NAMALWA (cell line): ENCODE results near the gene AUTS2.

ENCODE experiments used
- DNase-seq: peaks from one replicate; pipeline ENCODE4 v3.0.0-alpha.2; 2015; ENCODE audit warnings: low spot score

The AUTS2 gene

DNA sequence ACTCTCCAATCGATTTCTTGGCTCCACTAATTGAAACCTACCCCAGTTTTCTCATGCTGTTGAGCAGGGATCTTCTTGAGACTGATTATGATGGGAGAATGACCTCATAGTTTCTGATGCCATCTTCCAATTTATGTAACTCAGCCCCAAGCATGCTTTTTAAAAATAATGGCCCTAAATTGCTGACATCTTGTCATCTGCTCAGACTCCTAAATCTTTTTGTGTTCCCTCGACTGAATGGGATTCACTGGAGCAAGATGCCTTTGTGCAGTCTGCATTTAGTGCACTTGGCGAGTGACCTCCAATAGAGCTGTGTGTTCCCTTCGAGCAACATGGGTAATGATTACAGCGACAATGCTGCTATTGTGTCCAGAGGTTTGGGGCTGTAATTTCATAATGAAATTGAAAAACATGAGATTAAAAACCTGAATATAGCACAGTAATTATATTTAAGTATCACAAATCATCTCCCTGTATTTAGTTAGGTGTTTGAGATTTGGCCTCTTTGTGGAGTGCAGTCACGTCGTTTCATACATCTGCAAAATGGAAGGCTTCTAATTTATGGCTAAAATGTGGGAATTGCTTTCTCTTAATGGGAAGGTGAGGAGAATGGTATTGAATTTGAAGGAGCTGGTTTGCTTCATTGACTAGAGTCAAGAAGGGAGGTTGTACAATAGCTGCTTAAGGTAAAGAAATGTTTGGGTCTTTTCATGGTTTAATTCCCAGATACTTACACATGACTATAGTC is 192.9 kb downstream of the AUTS2 start:
- DNase-seq, result no peak

DNA sequence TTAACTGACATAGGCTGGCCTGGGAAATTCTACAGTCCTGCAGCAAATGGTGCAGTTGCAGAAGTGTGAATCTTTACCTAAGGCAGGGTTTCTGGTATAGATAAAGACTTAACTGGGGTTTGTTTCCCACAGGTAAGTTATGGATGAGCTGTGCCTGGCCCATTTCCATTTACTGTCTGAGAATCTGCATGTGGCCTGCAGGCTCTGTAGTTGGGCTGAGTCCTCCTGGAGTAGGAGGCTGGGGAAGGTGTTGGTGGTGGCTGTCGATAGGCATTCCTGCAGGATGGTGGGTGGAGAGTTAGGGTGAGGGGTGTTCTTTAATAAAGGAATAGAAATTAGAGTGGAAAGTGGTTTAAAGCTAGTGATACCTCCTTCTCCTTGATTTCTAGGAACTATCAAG is 193.5 kb downstream of the AUTS2 start:
- no peak for DNase-seq

GRCh38 chr7:69795932-69796331 is 197.7 kb downstream of the AUTS2 start:
- no peak for DNase-seq

GRCh38 chr7:69796416-69796815 is 198.1 kb downstream of the AUTS2 start:
- no peak for DNase-seq

- DNase-seq, result peak; percentile 51
Observed at GRCh38 chr7:69799048-69799697, 200.9 kb downstream of the AUTS2 start.

DNA sequence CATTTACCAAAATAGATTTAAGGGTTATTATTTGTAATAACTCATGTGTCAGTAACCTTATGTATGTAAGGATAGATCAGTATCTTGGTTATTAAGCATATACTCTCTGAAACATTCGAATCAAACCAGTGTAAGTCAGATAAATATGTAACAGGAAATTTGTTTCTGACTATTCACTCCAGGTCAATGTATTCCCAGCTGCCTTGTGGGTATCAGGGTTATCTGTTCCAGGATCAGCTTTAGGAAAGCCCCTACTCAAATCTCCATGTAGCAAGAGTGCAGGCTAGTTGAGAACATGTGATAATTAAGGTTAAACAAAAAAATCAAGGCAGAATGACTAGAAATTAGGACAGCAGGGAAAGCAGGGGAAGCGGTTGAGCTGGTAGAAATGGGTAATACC is 201.7 kb downstream of the AUTS2 start:
- no peak for DNase-seq

GRCh38 chr7:69800495-69800894 is 202.2 kb downstream of the AUTS2 start:
- no peak for DNase-seq

GRCh38 chr7:69801729-69802682 is 203.7 kb downstream of the AUTS2 start:
- no peak for DNase-seq

GRCh38 chr7:69803699-69804516 is 205.6 kb downstream of the AUTS2 start:
- DNase-seq, result no peak

DNA sequence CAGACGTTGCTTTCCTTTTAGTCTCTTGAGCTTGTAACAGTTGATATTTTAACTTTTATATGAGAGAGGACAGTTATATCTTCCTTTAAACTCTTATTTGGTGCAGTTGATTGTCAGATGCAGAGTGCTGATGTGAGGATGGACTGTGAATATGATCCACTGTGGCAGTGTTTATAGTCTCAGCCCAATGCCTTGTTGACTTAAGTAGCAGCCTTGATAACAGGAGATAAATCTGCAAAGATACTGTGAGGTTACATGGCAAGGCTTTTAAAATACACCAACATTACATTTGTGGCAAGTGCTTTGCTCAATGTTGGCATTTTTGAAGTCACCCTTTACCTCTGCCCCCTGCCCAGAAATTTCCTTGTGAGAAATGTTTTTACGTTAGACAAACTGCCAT is 206.7 kb downstream of the AUTS2 start:
- no peak for DNase-seq

- DNase-seq, result no peak
Observed at GRCh38 chr7:69808391-69808790, 210.1 kb downstream of the AUTS2 start.

GRCh38 chr7:69811476-69812308 is 213.4 kb downstream of the AUTS2 start:
- DNase-seq, result no peak

DNA sequence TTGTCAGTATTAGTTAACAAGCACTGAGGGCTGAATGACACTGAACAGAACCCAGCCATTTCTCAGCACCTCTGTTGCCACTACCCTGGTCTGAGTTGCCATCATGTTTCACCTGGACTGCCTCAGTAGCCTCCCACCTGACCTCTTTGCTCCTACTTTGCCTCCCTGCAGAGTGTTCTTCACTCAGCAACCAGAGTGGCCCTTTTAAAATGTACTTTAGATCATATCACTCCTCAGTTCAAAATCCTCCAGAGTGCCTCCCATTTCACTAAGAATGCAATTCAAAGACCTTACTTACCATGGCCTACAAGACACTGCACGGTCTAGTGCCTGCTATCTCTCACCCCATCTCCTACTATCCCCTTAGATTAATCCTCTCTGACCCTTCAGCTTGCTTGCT is 214.5 kb downstream of the AUTS2 start:
- DNase-seq, result no peak

- no peak for DNase-seq
Observed at GRCh38 chr7:69813637-69814240, 215.5 kb downstream of the AUTS2 start.

DNA sequence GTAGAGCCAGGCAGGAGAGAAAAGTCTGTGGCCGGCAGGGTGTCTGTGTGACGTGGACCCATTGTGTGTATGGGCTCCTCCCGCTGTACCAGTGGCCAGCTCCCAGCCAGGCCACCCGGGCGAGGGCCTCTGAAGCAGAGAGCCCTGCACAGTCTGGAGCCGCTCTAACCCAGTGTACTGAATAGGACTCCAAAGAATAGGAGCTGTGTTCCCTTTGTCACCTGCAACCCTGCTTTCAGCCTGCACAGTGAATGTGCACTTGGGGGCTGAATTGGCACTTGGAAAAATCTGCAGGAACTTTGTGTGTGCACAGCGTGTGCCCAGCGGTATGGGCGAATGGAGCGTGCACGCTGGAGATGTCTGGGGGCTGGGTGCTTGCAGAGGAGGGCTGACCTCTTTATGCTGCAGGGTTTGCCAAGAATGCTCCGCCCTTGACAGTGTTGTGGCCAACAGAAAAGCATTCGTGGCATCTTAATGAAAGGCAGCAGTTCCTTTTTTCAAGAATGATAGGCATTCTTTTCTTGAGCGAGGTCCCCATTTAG is 216.2 kb downstream of the AUTS2 start:
- no peak for DNase-seq

DNA sequence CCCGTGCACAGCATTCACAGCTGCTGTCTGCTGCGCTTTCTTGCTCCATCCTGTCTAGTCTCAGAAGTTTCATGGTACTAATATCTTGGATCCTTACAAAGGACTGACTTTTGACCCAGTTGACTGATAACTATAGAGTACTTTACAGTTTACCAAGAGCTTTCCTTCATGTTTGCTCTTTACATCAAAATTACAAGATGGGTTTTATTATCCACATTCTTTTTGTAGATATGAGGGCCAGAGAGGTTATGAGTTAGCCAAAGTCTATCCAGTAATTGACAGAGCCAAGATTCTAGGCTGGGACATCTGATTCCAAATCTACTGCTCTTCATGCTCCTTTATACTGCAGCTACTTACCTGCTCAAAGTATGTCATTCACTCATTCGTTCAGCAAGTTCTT is 218.2 kb downstream of the AUTS2 start:
- no peak for DNase-seq

DNA sequence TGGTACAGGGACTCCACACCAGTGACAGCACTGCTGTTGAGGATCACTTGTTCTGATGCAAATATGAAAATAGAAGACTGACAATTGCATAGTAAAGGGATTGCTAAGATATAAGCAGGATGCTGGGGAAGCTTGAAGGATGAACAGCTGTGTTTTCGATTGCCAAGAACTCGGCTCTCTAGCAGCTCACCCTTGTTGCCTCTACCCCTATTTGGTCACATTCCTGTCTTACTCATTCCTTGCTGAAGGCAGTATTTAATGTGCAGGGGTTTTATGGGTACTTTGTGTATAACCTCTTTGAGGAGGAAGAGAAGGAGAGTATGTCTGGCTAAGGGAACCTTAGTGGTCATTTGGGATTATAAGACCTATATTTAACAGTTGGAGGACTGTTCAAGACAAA is 218.8 kb downstream of the AUTS2 start:
- no peak for DNase-seq

DNA sequence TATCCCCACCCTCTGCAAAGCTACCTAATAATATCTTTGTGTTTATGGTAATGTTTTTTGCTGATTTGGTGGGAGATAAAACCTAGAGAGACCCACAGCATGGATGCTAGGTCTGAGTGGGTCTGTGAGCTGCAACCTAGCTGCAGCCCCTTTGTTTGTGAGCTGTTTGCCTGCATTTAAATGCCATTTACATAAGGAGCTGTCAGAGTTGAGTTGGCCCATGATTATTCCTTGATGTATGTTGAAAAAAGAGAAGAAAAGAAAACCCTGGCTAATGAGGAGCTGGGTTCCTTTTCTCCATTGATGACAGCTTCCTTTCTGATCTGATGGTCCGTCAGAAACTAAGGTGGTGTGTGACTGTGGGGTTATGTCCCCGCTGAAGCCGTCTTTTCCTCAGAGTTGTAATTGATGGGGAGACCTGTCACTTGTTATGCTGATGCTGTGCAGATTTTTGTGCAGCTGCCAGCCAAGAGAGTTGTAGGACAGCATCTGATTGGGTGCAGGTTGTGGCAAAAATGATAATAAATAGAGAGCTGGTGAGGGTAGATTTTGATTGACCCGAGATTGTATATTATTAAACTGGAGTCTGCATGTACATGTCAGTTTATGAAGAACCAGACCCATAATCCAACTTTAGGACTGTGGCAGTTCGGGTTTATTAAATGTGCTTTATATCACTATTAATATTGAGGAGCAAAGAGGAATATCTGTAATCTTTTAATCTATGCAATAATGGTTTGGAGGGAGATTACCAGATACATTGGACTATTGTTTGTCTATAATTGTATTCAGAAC is 219.8 kb downstream of the AUTS2 start:
- DNase-seq, result no peak

- no peak for DNase-seq
Observed at GRCh38 chr7:69818636-69819332, 220.5 kb downstream of the AUTS2 start.
